CD8-positive, alpha-beta memory T cell (primary cell): ENCODE data around the gene BST2. TPM values are rescaled to one million over a fixed set of nuclear protein-coding genes. Genes with fewer than 3 reads are reported as not detected.
A peak's percentile ranks its signal among the peaks of the same experiment; 100 is the strongest.
"Not testable (repeated sequence)": the region's sequence is repeated elsewhere in the genome, so short reads cannot be mapped to it uniquely, and the experiment has no call there.

Experiments
- CTCF ChIA-PET: fragments of 350-600 bp; sonication (Branson Sonifier 250); formaldehyde crosslinking; loops from one replicate; lab custom pipeline; 2021; ENCODE audit warnings: antibody characterized with exemption; lab: Charles Lee
- POLR2A ChIA-PET: fragments of 350-600 bp; sonication (Branson Sonifier 250); formaldehyde crosslinking; loops from one replicate; lab custom pipeline; 2021; ENCODE audit warnings: antibody characterized with exemption; lab: Charles Lee
- DNase-seq, 5 donors: peaks; one replicate each; pipeline versions ENCODE4 v3.0.0 to v3.0.0-alpha.2; 2020 to 2022; ENCODE audit warnings: mixed read lengths in 1 of 5
- H3K27ac ChIP-seq: one replicate; pipeline ENCODE4 v1.7.0; 2013; ENCODE audit warnings: low read depth, mild to moderate bottlenecking, low read length, moderate library complexity
- H3K27me3 ChIP-seq: 2 replicates; pipeline ENCODE4 v1.7.0; 2013; ENCODE audit warnings: low read length, mild to moderate bottlenecking; ENCODE audit not compliant: insufficient read depth, poor library complexity, severe bottlenecking
- H3K36me3 ChIP-seq: 2 replicates; pipeline ENCODE4 v1.7.0; 2013; ENCODE audit warnings: mild to moderate bottlenecking, low read length, moderate library complexity; ENCODE audit not compliant: insufficient read depth
- H3K4me1 ChIP-seq: 2 replicates; pipeline ENCODE4 v1.7.0; 2013; ENCODE audit warnings: mild to moderate bottlenecking, low read length, moderate library complexity; ENCODE audit not compliant: insufficient read depth
- H3K4me3 ChIP-seq: 2 replicates; pipeline ENCODE4 v1.7.0; 2013; ENCODE audit warnings: mild to moderate bottlenecking, low read length
- H3K9me3 ChIP-seq: 2 replicates; pipeline ENCODE4 v1.7.0; 2013; ENCODE audit warnings: mild to moderate bottlenecking, low read length
- H3K27ac Mint-ChIP-seq, 8 donors: one replicate each; pipeline ENCODE4 v1.8.0; 2020 to 2021; ENCODE audit warnings: mixed read lengths in 8 of 8, mild to moderate bottlenecking in 6 of 8, inconsistent platforms in 3 of 8, moderate library complexity in 3 of 8
- H3K27me3 Mint-ChIP-seq, 2 donors: one replicate each; pipeline ENCODE4 v1.8.0; 2020 to 2021; ENCODE audit warnings: mixed read lengths in 2 of 2, mild to moderate bottlenecking in 1 of 2, moderate library complexity in 1 of 2
- H3K36me3 Mint-ChIP-seq, 3 donors: one replicate each; pipeline ENCODE4 v1.8.0; 2020 to 2021; ENCODE audit warnings: mixed read lengths in 3 of 3, inconsistent platforms in 1 of 3, mild to moderate bottlenecking in 1 of 3
- H3K4me1 Mint-ChIP-seq, 3 donors: one replicate each; pipeline ENCODE4 v1.8.0; 2020 to 2021; ENCODE audit warnings: mixed read lengths in 3 of 3, inconsistent platforms in 1 of 3, mild to moderate bottlenecking in 1 of 3
- H3K4me3 Mint-ChIP-seq, 7 donors: one replicate each; pipeline ENCODE4 v1.8.0; 2020 to 2021; ENCODE audit warnings: mixed read lengths in 7 of 7, mild to moderate bottlenecking in 6 of 7, moderate library complexity in 4 of 7, inconsistent platforms in 2 of 7
- H3K9me3 Mint-ChIP-seq, 5 donors: one replicate each; pipeline ENCODE4 v1.8.0; 2020 to 2022; ENCODE audit warnings: mixed read lengths in 5 of 5, mild to moderate bottlenecking in 3 of 5, moderate library complexity in 2 of 5, inconsistent platforms in 1 of 5
- polyA plus RNA-seq: library from polyadenylated mRNA; unstranded; fragments of 300-500 nt; fragmentation: Illumina TruSeq; gene quantifications from one replicate; pipeline ENCODE4 v1.2.3, GENCODE V29; 2021
- total RNA-seq, 2 experiments: library from RNA; stranded (reverse); gene quantifications; one replicate each; pipeline ENCODE4 v1.2.3, GENCODE V29; 2021

BST2 gene
- total and polyA plus RNA-seq, 3 experiments from 2014 or later, result 116 to 192 (median 124) TPM

- POLR2A ChIA-PET, result no interaction called here
These were observed 24.8 kb downstream of the BST2 start for GRCh38 chr19:17380426-17381138.

GRCh38 chr19:17379221-17379631 is 26.2 kb downstream of the BST2 start:
- no peak for DNase-seq
- Histone ChIP-seq H3K36me3 (no peaks in the 10 kb centered on the region), H3K9me3 (no peaks in the 10 kb centered on the region), H3K27me3 (no peaks in the 10 kb centered on the region), H3K27ac (no peak overlapping the region), H3K4me1 (peaks cover 4% of the 10 kb centered on the region), H3K4me3 (no peak overlapping the region)
- H3K27me3 Mint-ChIP-seq, result peaks cover 0 to 14% of the 10 kb centered on the region in 2 donors
- peak overlapping the region in 1 of 8 donors; percentile 17 for H3K27ac Mint-ChIP-seq
- CTCF ChIA-PET, result interaction anchor here (0.7 kb wide), 1 partner anchor 38 kb away, joined by 3 read pairs; no protein-coding TSS in a partner anchor
- no peak overlapping the region for H3K4me3 Mint-ChIP-seq
- POLR2A ChIA-PET, result no interaction called here
- H3K36me3 Mint-ChIP-seq, result peaks cover 0 to 5% (median 0%) of the 10 kb centered on the region in 3 donors
- peaks cover 5 to 6% (median 6%) of the 10 kb centered on the region in 3 donors for H3K4me1 Mint-ChIP-seq
- peaks cover 0 to 2% (median 0%) of the 10 kb centered on the region in 5 donors for H3K9me3 Mint-ChIP-seq

More at GRCh38 chr19:17380426-17381138, 24.8 kb downstream of the BST2 start:
- peaks cover 4% of the 10 kb centered on the region for H3K4me1 ChIP-seq
- no peaks in the 10 kb centered on the region for H3K27me3 ChIP-seq
- peaks cover 0 to 2% (median 0%) of the 10 kb centered on the region in 5 donors for H3K9me3 Mint-ChIP-seq
- peaks cover 0 to 14% of the 10 kb centered on the region in 2 donors for H3K27me3 Mint-ChIP-seq
- peak overlapping the region in 2 of 7 donors; percentile 26 to 27 for H3K4me3 Mint-ChIP-seq
- H3K4me1 Mint-ChIP-seq, result peaks cover 5 to 6% (median 6%) of the 10 kb centered on the region in 3 donors
- CTCF ChIA-PET, result no interaction called here
- no peak overlapping the region for H3K27ac Mint-ChIP-seq
- no peak overlapping the region for H3K27ac ChIP-seq
- no peaks in the 10 kb centered on the region for H3K36me3 ChIP-seq
- H3K4me3 ChIP-seq, result no peak overlapping the region
- DNase-seq, result no peak
- no peaks in the 10 kb centered on the region for H3K9me3 ChIP-seq
- H3K36me3 Mint-ChIP-seq, result peaks cover 0 to 5% (median 0%) of the 10 kb centered on the region in 3 donors

DNA sequence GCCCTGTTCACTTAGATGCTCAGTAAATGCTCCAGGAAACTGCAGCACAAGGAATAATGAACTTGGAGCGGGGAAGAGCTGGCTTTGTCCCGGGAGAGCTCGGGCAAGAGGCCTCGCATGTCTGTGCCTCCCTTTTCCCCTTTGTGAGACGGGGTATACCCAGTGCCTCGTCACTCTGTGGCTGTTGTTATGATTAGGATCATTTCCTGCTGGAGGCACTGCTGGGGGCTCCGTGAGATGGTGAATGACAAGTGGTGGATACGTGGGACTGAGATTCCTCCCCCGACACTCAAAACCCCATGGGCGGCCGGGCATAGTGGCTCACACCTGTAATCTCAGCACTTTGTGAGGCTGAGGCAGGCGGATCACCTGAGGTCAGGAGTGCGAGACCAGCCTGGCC is 27.2 kb downstream of the BST2 start:
- Mint-ChIP-seq H3K36me3 (peaks cover 0 to 5% (median 0%) of the 10 kb centered on the region in 3 donors), H3K27ac (no peak overlapping the region), H3K4me1 (peaks cover 5 to 6% (median 6%) of the 10 kb centered on the region in 3 donors), H3K27me3 (peaks cover 0 to 14% of the 10 kb centered on the region in 2 donors), H3K4me3 (no peak overlapping the region), H3K9me3 (peaks cover 0 to 2% (median 0%) of the 10 kb centered on the region in 5 donors)
- no peak overlapping the region for H3K4me3 ChIP-seq
- CTCF ChIA-PET, result no interaction called here
- H3K36me3 ChIP-seq, result no peaks in the 10 kb centered on the region
- DNase-seq, result no peak
- POLR2A ChIA-PET, result no interaction called here
- H3K27me3 ChIP-seq, result no peaks in the 10 kb centered on the region
- no peaks in the 10 kb centered on the region for H3K9me3 ChIP-seq
- H3K27ac ChIP-seq, result no peak overlapping the region
- H3K4me1 ChIP-seq, result peaks cover 4% of the 10 kb centered on the region

DNA sequence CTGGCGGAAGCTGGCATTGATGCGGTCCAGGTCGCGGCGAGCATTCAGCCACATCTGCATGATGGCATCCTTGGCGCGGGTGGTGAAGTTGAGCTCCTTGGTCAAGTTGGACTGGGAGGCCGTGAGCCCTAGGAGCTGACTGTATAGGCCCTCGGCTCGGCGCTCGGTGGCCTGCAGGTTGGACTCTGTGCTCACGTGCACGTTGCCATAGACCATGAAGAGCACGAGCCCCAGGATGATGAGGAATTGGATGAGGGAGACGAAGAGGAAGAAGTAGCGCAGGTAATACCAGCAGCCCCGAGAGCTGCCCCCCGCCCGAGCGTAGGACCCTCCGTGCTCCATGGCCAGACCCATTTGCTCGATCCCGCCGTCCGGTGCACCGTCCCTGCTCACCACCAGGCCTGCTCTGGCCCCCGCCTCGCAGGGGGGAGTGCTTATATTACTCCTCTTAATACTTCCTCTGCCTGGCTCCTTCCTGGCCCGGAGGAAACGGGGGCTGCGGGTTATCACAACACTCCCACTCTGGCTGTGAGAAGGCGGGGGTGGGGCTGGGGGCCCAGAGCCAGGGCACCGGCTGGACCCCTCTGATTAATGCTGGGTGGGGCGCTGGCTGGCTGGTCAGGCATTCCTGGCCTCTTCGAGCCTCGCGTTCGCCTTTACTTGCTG is 28.4 kb downstream of the BST2 start, which contains the start of gene PLVAP:
Gene PLVAP, minus strand, starts transcription at position 408 of the 666 bp plus-strand sequence. Its CDS starts 54 bp downstream, at position 354.
- Mint-ChIP-seq H3K9me3 (peaks cover 0 to 2% (median 0%) of the 10 kb centered on the region in 5 donors), H3K36me3 (peaks cover 0 to 5% (median 0%) of the 10 kb centered on the region in 3 donors), H3K27me3 (peaks cover 0 to 16% of the 10 kb centered on the region in 2 donors), H3K4me3 (no peak within 1 kb of the TSS), H3K4me1 (no peaks in the 10 kb centered on the region), H3K27ac (no peak within 1 kb of the TSS)
- Histone ChIP-seq H3K9me3 (no peaks in the 10 kb centered on the region), H3K4me3 (no peak within 1 kb of the TSS), H3K36me3 (no peaks in the 10 kb centered on the region), H3K4me1 (no peaks in the 10 kb centered on the region), H3K27me3 (no peaks in the 10 kb centered on the region), H3K27ac (no peak within 1 kb of the TSS)
- CTCF ChIA-PET, result interaction anchor here (1.2 kb wide), 1 partner anchor 9 kb away, joined by 3 read pairs; no protein-coding TSS in a partner anchor
- POLR2A ChIA-PET, result no interaction called here
- no peak for DNase-seq

- no peak overlapping the region for H3K4me3 Mint-ChIP-seq
- H3K36me3 Mint-ChIP-seq, result no peaks in the 10 kb centered on the region
- Histone ChIP-seq H3K4me1 (no peaks in the 10 kb centered on the region), H3K4me3 (no peak overlapping the region), H3K36me3 (no peaks in the 10 kb centered on the region), H3K27ac (no peak overlapping the region), H3K27me3 (no peaks in the 10 kb centered on the region), H3K9me3 (no peaks in the 10 kb centered on the region)
- POLR2A ChIA-PET, result no interaction called here
- H3K27me3 Mint-ChIP-seq, result peaks cover 13 to 25% of the 10 kb centered on the region in 2 donors
- CTCF ChIA-PET, result no interaction called here
- no peaks in the 10 kb centered on the region for H3K9me3 Mint-ChIP-seq
- H3K4me1 Mint-ChIP-seq, result peaks cover 0 to 5% (median 0%) of the 10 kb centered on the region in 3 donors
- no peak overlapping the region for H3K27ac Mint-ChIP-seq
- no peak for DNase-seq
These were observed 35.3 kb downstream of the BST2 start for GRCh38 chr19:17370026-17370587.

- no peak overlapping the region for H3K27ac ChIP-seq
- Mint-ChIP-seq H3K27ac (no peak overlapping the region), H3K27me3 (peaks cover 10 to 24% of the 10 kb centered on the region in 2 donors), H3K36me3 (no peaks in the 10 kb centered on the region), H3K9me3 (no peaks in the 10 kb centered on the region), H3K4me3 (no peak overlapping the region), H3K4me1 (peaks cover 0 to 5% (median 0%) of the 10 kb centered on the region in 3 donors)
- no peaks in the 10 kb centered on the region for H3K9me3 ChIP-seq
- H3K36me3 ChIP-seq, result no peaks in the 10 kb centered on the region
- CTCF ChIA-PET, result no interaction called here
- H3K4me1 ChIP-seq, result no peaks in the 10 kb centered on the region
- POLR2A ChIA-PET, result no interaction called here
- no peaks in the 10 kb centered on the region for H3K27me3 ChIP-seq
- DNase-seq, result no peak
- no peak overlapping the region for H3K4me3 ChIP-seq
These were observed 40.1 kb downstream of the BST2 start for GRCh38 chr19:17365361-17365760.

DNA sequence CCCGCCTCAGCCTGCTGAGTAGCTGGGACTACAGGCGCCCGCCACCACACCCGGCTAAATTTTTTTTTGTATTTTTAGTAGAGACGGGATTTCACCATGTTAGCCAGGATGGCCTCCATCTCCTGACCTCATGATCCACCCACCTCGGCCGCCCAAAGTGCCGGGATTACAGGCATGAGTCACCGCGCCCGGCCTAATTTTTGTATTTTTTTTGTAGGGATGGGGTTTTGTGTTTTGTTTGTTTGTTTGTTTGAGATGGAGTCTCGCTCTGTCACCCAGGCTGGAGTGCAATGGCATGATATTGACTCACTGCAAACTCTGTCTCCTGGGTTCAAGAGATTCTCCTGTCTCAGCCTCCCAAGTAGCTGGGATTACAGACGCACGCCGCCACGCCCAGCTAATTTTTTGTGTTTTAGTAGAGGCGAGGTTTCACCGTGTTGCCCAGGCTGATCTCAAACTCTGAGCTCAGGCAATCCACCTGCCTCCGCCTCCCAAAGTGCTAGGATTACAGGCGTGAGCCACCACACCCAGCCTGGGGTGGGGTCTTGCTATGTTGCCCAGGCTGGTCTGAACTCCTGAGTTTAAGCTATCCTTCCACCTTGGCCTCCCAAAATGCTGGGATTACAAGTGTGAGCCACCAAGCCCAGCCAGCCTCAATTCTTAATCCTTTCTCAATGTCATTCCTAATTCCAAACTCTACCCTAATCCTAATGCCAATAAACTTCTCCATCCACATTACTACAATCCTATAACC is 41.4 kb downstream of the BST2 start:
- H3K27ac Mint-ChIP-seq, H3K27ac ChIP-seq, H3K9me3 Mint-ChIP-seq, H3K4me3 Mint-ChIP-seq, DNase-seq, H3K9me3 ChIP-seq, H3K4me3 ChIP-seq, H3K4me1 Mint-ChIP-seq, H3K36me3 ChIP-seq, H3K36me3 Mint-ChIP-seq, POLR2A ChIA-PET, H3K27me3 ChIP-seq, H3K4me1 ChIP-seq: not testable (repeated sequence)
- H3K27me3 Mint-ChIP-seq, result peaks cover 8 to 19% of the 10 kb centered on the region in 2 donors
- CTCF ChIA-PET, result interaction anchor here (0.9 to 1.2 kb wide), 2 partner anchors 22 to 51 kb away, joined by 3 to 4 read pairs; no protein-coding TSS in a partner anchor
